HG03039 (cell line): ENCODE results near the gene HRH1.
A peak's percentile ranks its signal among the peaks of the same experiment; 100 is the strongest.
"Not testable (repeated sequence)": the region's sequence is repeated elsewhere in the genome, so short reads cannot be mapped to it uniquely, and the experiment has no call there.

Experiments
- ATAC-seq: cut with Tn5 transposase; IDR thresholded peaks from one replicate; pipeline ENCODE4 v1.9.1; 2021; ENCODE audit warnings: mild to moderate bottlenecking, moderate library complexity; ENCODE audit not compliant: unreplicated experiment

Gene HRH1

GRCh38 chr3:11238880-11239279 lies 84.6 kb downstream of the HRH1 start:
- no peak for ATAC-seq

GRCh38 chr3:11239796-11240195 lies 85.5 kb downstream of the HRH1 start:
- no peak for ATAC-seq

GRCh38 chr3:11240496-11240895 lies 86.2 kb downstream of the HRH1 start:
- ATAC-seq: no peak

- no peak for ATAC-seq
Observed at GRCh38 chr3:11244121-11244677, 89.9 kb downstream of the HRH1 start.

DNA sequence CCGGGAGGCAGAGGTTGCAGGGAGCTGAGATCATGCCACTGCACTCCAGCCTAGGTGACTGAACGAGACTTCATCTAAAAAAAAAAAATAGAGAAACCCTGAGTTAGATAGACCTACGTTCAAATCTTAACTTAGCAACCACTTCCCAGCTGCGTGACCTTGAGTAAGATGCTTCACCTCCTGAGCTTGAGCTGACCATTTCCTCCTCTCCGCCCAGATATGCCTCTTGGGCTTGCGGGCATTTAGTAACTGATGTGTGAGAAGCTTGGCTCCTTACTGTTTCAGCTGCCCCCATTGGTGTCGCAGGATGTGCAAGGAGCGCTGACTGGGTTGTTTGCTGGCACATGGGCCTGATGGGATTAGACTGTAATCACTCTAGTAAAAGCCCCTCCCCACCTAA lies 91.0 kb downstream of the HRH1 start:
- no peak for ATAC-seq

DNA sequence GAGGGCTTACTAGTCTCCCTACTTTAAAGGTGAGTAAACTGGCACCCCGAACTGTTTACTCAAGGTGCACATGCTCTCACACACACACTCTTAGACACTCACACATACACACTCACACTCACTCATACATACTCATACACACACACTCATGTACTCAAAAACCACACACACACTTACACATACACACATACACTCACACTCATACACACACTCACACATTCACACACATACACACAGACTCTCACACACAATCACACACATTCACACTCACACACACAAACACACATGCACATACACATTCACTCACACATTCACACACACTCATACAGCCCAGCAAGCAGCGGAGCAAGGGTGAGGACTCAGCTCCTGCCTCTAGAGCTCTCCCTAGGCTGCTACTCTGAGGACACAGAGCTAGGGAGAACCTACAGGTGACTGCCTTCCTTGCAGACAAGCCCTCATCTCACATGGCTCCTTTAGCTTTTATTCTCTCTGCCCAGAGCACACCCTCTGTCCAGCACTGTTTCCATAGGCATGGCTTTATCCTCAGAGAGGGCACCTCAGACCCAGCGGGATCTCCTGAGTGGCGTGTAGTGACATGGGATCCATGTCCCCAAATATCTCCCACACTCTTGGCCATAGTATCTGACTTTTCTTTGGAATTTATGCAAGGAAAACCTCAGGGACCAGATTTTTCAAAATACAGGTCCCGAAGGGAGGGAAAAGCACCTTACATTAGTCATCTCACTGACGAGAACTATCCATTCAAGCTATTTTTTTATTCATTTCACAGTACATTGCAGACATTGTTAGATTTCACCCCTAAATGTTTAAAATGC lies 91.8 kb downstream of the HRH1 start:
- ATAC-seq: no peak

GRCh38 chr3:11246663-11246970 lies 92.3 kb downstream of the HRH1 start:
- no peak for ATAC-seq

DNA sequence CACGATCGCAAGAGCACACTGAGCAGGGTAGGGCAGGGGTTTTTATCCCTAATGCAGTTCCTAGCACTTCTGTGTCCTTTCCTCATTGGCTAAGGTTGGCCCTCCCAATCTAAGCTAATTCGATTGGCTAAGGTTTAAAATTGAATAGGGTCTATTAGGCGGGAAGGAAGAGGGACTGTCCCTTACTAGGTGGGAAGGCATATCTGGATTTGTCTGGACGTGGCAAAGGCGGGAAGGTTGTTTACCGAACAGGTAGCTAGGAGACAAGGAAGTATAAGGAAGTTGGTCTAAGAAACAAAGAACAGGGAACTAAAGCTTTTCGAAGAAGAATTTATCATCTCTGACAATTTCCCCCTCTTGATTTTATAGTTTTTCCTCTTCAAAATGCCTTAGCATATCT lies 93.1 kb downstream of the HRH1 start:
- no peak for ATAC-seq

DNA sequence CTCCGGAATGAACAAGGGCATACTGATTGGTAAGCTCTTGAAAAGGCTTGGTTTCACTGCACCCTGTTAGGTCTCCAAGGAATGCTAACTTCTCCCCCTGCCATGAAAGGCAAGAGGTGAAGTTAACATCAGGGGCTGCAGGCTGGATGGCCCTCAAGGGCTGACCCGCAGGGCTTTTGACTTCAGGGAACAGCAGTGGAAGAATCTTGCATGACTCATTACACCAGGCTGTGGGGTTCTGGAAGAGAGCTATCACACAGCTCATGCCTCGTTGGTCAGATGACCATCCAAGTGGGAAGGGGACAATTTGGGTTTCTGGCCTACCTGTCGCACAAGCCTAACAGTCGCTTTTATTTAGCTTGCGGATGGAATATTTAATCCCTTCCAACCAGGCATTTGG lies 94.3 kb downstream of the HRH1 start:
- ATAC-seq: no peak

DNA sequence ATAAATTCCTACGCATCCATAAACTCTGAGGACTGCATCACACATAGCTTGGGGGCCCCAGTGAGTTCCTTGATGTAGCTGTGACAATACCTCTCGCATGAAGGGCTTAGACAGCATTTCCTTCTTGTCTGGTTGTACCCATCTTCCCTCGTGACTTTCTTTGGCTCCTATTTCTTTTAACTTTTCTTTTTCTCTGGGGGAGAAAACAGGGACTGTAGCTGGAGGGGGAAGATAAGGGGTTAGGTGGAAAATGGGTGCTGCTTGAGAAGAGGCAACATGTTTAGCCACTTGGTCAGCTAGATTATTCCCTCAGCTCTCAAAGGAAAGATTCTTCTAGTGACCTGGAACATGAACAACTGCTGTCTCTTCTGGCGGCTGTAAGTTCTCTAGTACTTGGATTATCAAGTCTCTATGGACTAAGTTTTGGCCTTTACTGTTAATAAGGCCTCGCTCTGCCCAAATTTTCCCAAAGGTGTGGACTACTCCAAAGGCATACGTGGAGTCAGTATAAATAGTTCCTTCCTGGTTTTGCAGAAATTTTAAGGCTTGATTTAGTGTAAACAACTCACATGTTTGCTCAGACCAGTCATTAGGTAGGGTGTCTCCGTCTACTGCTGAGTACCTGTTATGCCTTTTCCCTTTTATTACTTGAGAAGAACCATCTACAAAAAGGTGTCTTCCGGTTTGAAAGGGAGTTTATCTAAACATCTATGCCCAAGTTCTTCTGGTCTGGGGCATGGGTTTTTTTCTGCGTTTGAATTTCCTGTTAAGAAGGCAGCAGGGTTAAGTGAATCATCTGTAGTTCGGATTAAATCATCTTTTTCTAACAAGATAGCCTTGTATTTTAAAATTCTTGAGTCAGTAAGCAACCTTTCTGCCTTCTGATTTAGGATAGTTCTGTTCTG lies 96.9 kb downstream of the HRH1 start:
- ATAC-seq: no peak

DNA sequence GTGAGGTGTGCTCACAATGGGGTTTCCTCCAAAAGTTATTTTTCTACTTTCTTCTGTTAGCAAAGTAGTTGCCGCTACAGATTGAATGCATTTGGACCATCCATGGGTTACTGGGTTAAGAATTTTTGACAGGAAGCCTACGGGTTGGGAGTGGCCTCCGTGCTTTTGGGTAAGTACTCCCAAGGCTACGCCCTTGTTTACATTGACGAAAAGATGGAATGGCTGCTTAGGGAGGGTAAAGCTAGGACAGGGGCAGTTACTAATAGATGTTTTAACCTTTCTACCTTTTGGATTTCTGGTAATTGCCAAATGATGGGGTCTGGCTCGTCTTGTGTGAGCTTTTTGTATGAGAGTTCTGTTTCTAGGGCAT lies 97.5 kb downstream of the HRH1 start:
- ATAC-seq: no peak

- no peak for ATAC-seq
Observed at GRCh38 chr3:11254876-11255275, 100.6 kb downstream of the HRH1 start.

- ATAC-seq: not testable (repeated sequence)
Observed at GRCh38 chr3:11255537-11255936, 101.2 kb downstream of the HRH1 start.

DNA sequence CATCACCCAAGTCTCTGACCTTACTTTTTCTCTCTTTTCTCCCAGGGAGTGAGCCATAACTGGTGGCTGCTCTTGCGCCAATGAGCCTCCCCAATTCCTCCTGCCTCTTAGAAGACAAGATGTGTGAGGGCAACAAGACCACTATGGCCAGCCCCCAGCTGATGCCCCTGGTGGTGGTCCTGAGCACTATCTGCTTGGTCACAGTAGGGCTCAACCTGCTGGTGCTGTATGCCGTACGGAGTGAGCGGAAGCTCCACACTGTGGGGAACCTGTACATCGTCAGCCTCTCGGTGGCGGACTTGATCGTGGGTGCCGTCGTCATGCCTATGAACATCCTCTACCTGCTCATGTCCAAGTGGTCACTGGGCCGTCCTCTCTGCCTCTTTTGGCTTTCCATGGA lies 104.7 kb downstream of the HRH1 start:
- ATAC-seq: no peak

DNA sequence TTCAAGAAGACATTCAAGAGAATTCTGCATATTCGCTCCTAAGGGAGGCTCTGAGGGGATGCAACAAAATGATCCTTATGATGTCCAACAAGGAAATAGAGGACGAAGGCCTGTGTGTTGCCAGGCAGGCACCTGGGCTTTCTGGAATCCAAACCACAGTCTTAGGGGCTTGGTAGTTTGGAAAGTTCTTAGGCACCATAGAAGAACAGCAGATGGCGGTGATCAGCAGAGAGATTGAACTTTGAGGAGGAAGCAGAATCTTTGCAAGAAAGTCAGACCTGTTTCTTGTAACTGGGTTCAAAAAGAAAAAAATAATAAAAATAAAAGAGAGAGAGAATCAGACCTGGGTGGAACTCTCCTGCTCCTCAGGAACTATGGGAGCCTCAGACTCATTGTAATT lies 106.2 kb downstream of the HRH1 start:
- no peak for ATAC-seq

DNA sequence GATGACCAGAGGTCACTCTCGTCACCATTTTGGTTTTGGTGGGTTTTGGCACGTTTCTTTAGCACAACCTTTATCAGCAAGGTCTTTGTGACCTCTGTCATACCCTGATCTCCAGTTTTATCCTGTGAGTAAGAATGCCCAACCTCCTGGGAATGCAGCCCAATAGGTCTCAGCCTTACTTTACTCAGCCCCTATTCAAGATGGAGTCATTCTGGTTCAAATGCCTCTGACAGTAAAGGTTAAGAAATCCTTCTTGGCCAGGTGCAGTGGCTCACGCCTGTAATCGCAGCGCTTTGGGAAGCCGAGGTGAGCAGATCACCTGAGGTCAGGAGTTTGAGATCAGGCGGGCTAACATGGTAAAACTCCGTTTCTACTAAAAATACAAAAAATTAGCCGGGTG lies 114.7 kb downstream of the HRH1 start:
- no peak for ATAC-seq

DNA sequence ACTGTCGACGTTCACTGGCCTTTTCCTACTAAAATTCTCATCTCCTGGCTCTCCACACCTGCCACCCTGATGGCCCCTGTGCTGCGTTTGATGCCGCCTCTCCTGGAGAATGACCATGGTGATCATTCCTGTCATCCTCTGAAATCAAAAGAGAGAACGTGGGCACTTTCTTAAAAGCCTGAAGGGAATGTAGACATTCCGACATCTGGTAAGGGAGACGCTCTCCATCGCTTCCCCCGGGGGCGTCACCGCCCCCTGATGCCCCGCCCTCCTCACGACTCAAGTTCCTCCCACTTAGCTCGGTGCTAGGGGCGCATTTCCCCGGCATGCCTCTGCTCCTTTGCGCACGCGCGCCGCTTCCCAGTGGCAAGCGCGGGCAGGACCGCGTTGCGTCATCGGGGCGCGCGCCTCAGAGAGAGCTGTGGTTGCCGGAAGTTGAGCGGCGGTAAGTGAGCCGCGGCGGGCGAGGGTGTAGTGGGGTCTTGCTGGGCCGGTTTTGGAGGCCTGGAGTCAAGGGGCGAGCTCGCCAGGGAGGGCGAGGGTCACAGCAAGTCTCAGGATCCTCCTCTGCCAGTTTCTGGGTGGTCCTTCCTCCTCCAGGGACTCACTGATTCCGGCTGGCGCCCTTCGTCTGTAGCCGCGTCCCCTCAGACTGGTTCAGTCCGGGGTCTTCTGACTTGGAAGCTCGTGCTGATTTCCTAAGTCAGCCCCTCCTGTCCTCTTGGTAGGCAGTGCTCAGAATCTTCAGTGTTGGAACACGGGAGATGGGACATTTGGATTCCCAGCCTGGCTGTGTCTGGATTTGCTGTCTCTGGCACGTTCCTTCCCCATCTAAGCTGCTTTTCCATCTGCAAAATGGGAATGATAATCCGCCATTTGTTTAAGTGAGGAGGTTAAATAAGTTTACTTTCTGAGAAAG lies 118.0 kb downstream of the HRH1 start, which contains the start of gene ATG7:
TSS of gene ATG7 (plus strand) at position 412 of the 919 bp plus-strand sequence. CDS start 26,299 bp downstream, outside the sequence.
- peak; percentile 95 for ATAC-seq

DNA sequence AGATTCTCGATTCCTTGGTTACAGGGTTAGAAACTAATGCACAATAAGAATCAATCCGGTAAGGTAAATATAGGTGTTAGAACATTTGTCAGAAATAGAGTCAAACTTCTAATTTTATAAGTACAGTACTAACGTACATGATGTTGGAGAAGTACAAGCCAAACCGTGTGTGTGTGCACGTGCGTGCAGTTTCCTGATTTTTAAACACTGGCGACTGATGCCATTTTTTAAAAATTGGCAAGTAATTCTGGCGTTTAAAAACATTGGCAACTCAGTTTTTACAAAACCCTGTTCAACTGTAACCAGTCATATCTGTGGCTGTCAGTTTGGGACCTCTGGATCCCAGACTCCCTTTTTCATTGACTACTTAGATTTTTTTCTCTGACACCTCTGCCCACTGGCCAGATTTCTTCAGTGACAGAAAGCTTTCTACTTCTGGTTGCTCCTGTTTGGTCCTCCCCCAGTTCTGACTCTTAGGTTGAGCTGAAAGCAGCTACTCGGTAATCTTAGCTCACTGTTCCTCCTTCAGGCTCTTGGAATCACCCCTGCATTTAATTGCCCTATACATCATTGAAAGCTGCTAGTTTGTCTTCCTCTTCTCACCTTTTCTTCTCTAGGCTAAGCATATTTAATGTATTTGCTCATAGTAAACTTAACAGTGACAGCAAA lies 118.7 kb downstream of the HRH1 start:
- ATAC-seq: no peak

GRCh38 chr3:11273891-11274291 lies 119.6 kb downstream of the HRH1 start:
- no peak for ATAC-seq

DNA sequence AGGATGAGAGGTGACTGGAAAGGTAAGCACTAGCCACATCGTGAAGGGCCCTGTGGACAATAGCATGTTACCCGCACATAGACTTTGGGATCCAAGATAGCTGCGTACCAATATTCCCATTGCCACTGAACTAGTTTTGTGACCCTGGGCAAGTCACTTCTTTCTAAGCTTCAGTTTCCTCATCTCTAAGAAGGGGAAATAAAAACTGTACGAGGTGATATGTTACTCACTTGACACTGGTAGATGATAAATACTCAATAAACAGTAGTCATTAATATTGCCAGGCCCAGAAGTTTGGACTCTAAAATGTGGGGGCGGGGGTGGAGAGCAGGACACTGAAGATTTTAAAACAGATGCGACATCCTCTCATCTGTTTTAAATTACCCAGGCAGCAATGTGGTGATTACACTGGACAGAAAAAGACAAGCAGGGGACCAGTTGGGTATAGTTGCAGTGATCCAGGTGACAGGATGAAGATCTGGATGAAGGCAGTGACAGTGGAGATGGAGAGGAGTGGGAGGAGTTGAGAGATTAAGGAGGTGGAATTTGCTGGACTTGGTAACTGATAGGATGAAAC lies 120.4 kb downstream of the HRH1 start:
- no peak for ATAC-seq
